Endothelial cell of umbilical vein (primary cell): ENCODE results near the gene NDUFS2.
A peak's percentile ranks its signal among the peaks of the same experiment; 100 is the strongest.

Experiments
- CTCF ChIP-seq, 2 donors: IDR thresholded peaks; 1 replicate in 1 of 2; 2 replicates in 1 of 2; pipeline ENCODE4 v1.5.1; 2011; ENCODE audit warnings: low read length in 2 of 2, mild to moderate bottlenecking in 2 of 2, moderate library complexity in 2 of 2, control low read depth in 1 of 2, inconsistent platforms in 1 of 2, low read depth in 1 of 2; ENCODE audit not compliant: insufficient read depth in 1 of 2; ENCODE audit errors: extremely low read depth in 1 of 2
- EZH2 ChIP-seq: IDR thresholded peaks from 2 replicates; pipeline ENCODE4 v1.6.1; 2012; ENCODE audit warnings: borderline replicate concordance, low read depth, mild to moderate bottlenecking, moderate library complexity, low read length, inconsistent platforms; ENCODE audit not compliant: severe bottlenecking
- GATA2 ChIP-seq: IDR thresholded peaks from 2 replicates; pipeline ENCODE4 v1.7.0; 2011; ENCODE audit warnings: low read depth, mild to moderate bottlenecking, moderate library complexity, mixed read lengths, low read length; ENCODE audit not compliant: insufficient read length, insufficient read depth
- JUN ChIP-seq: IDR thresholded peaks from 2 replicates; pipeline ENCODE4 v1.6.1; 2011; ENCODE audit warnings: borderline replicate concordance, low read depth; ENCODE audit not compliant: insufficient read length, insufficient read depth
- MAX ChIP-seq: IDR thresholded peaks from 2 replicates; pipeline ENCODE4 v1.6.1; 2011; ENCODE audit not compliant: insufficient read depth, insufficient read length
- MYC ChIP-seq: IDR thresholded peaks from one replicate; pipeline ENCODE4 v1.6.1; 2011; ENCODE audit warnings: mild to moderate bottlenecking, low read depth, low read length
- POLR2A ChIP-seq: IDR thresholded peaks from 2 replicates; pipeline ENCODE4 v1.6.1; 2012; ENCODE audit warnings: low read depth, mild to moderate bottlenecking, control low read depth, low read length
- POLR2AphosphoS5 ChIP-seq: IDR thresholded peaks from 2 replicates; pipeline ENCODE4 v1.6.1; 2012; ENCODE audit warnings: low read depth, mild to moderate bottlenecking, control low read depth, low read length, moderate library complexity; ENCODE audit not compliant: insufficient read depth

- TF ChIP-seq POLR2A (peak; percentile 21), CTCF (IDR thresholded peaks at IDR 0.05; ENCODE audit: extremely low read depth in 1 of 2, insufficient read depth in 1 of 2, low read depth in 1 of 2, low read length in 2 of 2) (peak; percentile 42 to 60), EZH2 (no peak), POLR2AphosphoS5 (peak; percentile 71), GATA2 (no peak), MYC (no peak), MAX (peak; percentile 63), JUN (no peak)
Measured at GRCh38 chr1:161165742-161166668, 36.2 kb upstream of the NDUFS2 start, which contains the start of gene PPOX.
